Ovary (tissue), 3 donors: ENCODE data around the gene YEATS2.

Experiments
- CTCF ChIP-seq, 3 donors: fragments of 450-650 bp in 2 of 3; fragments of 200-600 bp in 1 of 3; IDR thresholded peaks; one replicate each; pipeline versions ENCODE4 v1.5.1 to v1.8.0; 2016 to 2022; ENCODE audit warnings: antibody characterized with exemption in 3 of 3, mild to moderate bottlenecking in 1 of 3
- EP300 ChIP-seq: sonication (generic); formaldehyde crosslinking; IDR thresholded peaks from one replicate; pipeline ENCODE4 v1.6.1; 2017; ENCODE audit warnings: antibody characterized with exemption
- donor health status: DM: no; HTN: no; CAD: no.

GRCh38 chr3:183779896-183780465 is 82.4 kb downstream of the YEATS2 start:
- TF ChIP-seq CTCF (IDR thresholded peaks at IDR 0.05), result no peak
- no peak for TF ChIP-seq EP300
